ENCODE data around the gene SLC22A7.

The SLC22A7 gene

GRCh38 chr6:43286980-43287716 is 10.9 kb upstream of the SLC22A7 start:
- H3K27me3 ChIP-seq (ENCODE audit: low read length) = no peaks in the 10 kb centered on the region
- no peak overlapping the region for H3K4me3 ChIP-seq (ENCODE audit: insufficient read depth, low read length, poor library complexity, severe bottlenecking)
- no peaks in the 10 kb centered on the region for H3K9me2 ChIP-seq (replicated peaks; ENCODE audit: insufficient read depth, low read length)
- H3K36me3 ChIP-seq (ENCODE audit: low read length) = no peaks in the 10 kb centered on the region
- H2AFZ ChIP-seq (ENCODE audit: low read depth, low read length, severe bottlenecking) = no peak overlapping the region
- H3K27ac ChIP-seq (ENCODE audit: low read depth, low read length) = no peak overlapping the region
- no peaks in the 10 kb centered on the region for H3F3A ChIP-seq (ENCODE audit: insufficient read depth)
- H3K4me2 ChIP-seq (ENCODE audit: low read depth, low read length, poor library complexity, severe bottlenecking) = no peak overlapping the region
- H4K20me1 ChIP-seq (ENCODE audit: low read depth, low read length) = no peaks in the 10 kb centered on the region
- no peaks in the 10 kb centered on the region for H3K9me3 ChIP-seq (ENCODE audit: insufficient read depth, low read length)
- TF ChIP-seq EZH2phosphoT487 (conservative IDR thresholded peaks at IDR 0.05; ENCODE audit: low read length) (no peak), CTCF (IDR thresholded peaks at IDR 0.05; ENCODE audit: insufficient read depth, low read length, poor library complexity, severe bottlenecking) (no peak)
- no peaks in the 10 kb centered on the region for H3K79me2 ChIP-seq (ENCODE audit: insufficient read depth, low read length)
- H3K9ac ChIP-seq (ENCODE audit: low read length) = no peak overlapping the region

DNA sequence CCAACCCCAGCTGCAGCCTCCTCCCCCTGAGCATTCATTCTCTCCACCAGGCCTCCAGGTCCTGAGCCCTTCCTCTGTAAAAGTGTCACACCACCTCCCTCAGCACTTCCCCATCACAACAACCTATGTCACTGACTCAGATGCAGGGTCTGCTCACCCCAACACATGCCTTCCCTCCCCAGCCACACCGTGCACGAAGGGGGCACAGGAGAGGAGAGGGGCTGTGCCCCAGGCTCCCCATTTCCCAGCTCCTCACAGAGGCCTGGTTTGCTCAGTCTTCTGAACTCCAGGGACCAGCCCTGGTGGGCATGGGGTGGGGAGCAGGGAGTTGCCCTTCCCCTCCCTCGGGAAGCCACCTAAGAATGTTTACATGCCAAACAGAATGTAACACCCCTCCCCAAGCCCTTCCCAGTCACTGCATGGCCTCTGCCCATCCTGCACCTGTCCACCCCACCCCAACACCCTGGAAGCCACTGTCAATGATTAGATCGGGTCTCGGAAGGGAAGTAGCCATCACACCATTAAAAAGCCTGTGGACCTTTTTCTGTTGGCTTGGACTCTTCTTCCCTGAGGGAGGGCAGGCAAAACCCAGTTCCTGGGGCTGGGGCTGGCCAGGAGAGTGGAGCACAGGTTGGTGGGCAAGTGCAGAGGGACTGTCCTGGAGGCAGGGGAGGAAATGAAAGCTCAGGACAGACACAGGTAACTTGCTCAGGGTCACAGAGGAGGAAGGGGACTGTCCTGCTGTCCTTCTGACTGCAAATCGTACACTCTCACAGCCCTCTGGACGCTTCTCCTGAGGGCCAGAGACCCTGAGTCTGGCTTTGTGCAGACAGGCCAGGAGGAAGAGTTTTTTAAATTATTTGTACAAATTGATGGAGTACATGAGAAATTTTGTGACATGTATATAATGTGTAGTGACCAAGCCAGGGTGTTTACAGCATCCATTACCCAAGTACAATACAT is 10.1 kb upstream of the SLC22A7 start:
- Histone ChIP-seq H3K27ac (ENCODE audit: low read depth, low read length) (no peak overlapping the region), H3K9ac (ENCODE audit: low read length) (no peak overlapping the region), H3K4me2 (ENCODE audit: low read depth, low read length, poor library complexity, severe bottlenecking) (no peak overlapping the region), H3K27me3 (ENCODE audit: low read length) (no peaks in the 10 kb centered on the region), H3F3A (ENCODE audit: insufficient read depth) (no peaks in the 10 kb centered on the region), H3K79me2 (ENCODE audit: insufficient read depth, low read length) (no peaks in the 10 kb centered on the region), H2AFZ (ENCODE audit: low read depth, low read length, severe bottlenecking) (no peak overlapping the region), H3K9me2 (replicated peaks; ENCODE audit: insufficient read depth, low read length) (no peaks in the 10 kb centered on the region), H4K20me1 (ENCODE audit: low read depth, low read length) (no peaks in the 10 kb centered on the region), H3K4me3 (ENCODE audit: insufficient read depth, low read length, poor library complexity, severe bottlenecking) (no peak overlapping the region), H3K9me3 (ENCODE audit: insufficient read depth, low read length) (no peaks in the 10 kb centered on the region), H3K36me3 (ENCODE audit: low read length) (no peaks in the 10 kb centered on the region)
- no peak for TF ChIP-seq EZH2phosphoT487 (conservative IDR thresholded peaks at IDR 0.05; ENCODE audit: low read length)
- no peak for TF ChIP-seq CTCF (IDR thresholded peaks at IDR 0.05; ENCODE audit: insufficient read depth, low read length, poor library complexity, severe bottlenecking)

GRCh38 chr6:43290339-43290904 is 7.6 kb upstream of the SLC22A7 start:
- Histone ChIP-seq H3K4me3 (ENCODE audit: insufficient read depth, low read length, poor library complexity, severe bottlenecking) (no peak overlapping the region), H4K20me1 (ENCODE audit: low read depth, low read length) (no peaks in the 10 kb centered on the region), H3K79me2 (ENCODE audit: insufficient read depth, low read length) (no peaks in the 10 kb centered on the region), H3K9me3 (ENCODE audit: insufficient read depth, low read length) (no peaks in the 10 kb centered on the region), H3K9ac (ENCODE audit: low read length) (no peak overlapping the region), H3F3A (ENCODE audit: insufficient read depth) (no peaks in the 10 kb centered on the region), H3K4me2 (ENCODE audit: low read depth, low read length, poor library complexity, severe bottlenecking) (no peak overlapping the region), H3K9me2 (replicated peaks; ENCODE audit: insufficient read depth, low read length) (no peaks in the 10 kb centered on the region), H3K36me3 (ENCODE audit: low read length) (no peaks in the 10 kb centered on the region), H3K27ac (ENCODE audit: low read depth, low read length) (no peak overlapping the region), H2AFZ (ENCODE audit: low read depth, low read length, severe bottlenecking) (no peak overlapping the region), H3K27me3 (ENCODE audit: low read length) (no peaks in the 10 kb centered on the region)
- no peak for TF ChIP-seq CTCF (IDR thresholded peaks at IDR 0.05; ENCODE audit: insufficient read depth, low read length, poor library complexity, severe bottlenecking)
- no peak for TF ChIP-seq EZH2phosphoT487 (conservative IDR thresholded peaks at IDR 0.05; ENCODE audit: low read length)
